Glutamatergic neuron (in vitro differentiated cells): ENCODE data around the gene NR4A1. TPM values are rescaled to one million over a fixed set of nuclear protein-coding genes. Genes with fewer than 3 reads are reported as not detected.

Experiments
- DNase-seq: peaks from one replicate; pipeline ENCODE4 v3.0.0; 2022
- H3K27ac Mint-ChIP-seq: one replicate; pipeline ENCODE4 v1.8.0; 2020; ENCODE audit warnings: mild to moderate bottlenecking, mixed read lengths, inconsistent platforms; ENCODE audit not compliant: unreplicated experiment
- H3K27me3 Mint-ChIP-seq: one replicate; pipeline ENCODE4 v1.8.0; 2020; ENCODE audit warnings: mild to moderate bottlenecking, moderate library complexity, mixed read lengths, inconsistent platforms; ENCODE audit not compliant: unreplicated experiment
- H3K36me3 Mint-ChIP-seq: one replicate; pipeline ENCODE4 v1.8.0; 2020; ENCODE audit warnings: mild to moderate bottlenecking, mixed read lengths, inconsistent platforms; ENCODE audit not compliant: unreplicated experiment
- H3K4me1 Mint-ChIP-seq: one replicate; pipeline ENCODE4 v1.8.0; 2020; ENCODE audit warnings: mild to moderate bottlenecking, low read depth, mixed read lengths, inconsistent platforms; ENCODE audit not compliant: unreplicated experiment
- H3K4me3 Mint-ChIP-seq: one replicate; pipeline ENCODE4 v1.8.0; 2020; ENCODE audit warnings: mild to moderate bottlenecking, mixed read lengths, inconsistent platforms; ENCODE audit not compliant: unreplicated experiment
- H3K9me3 Mint-ChIP-seq: one replicate; pipeline ENCODE4 v1.8.0; 2020; ENCODE audit warnings: mild to moderate bottlenecking, moderate library complexity, mixed read lengths, inconsistent platforms; ENCODE audit not compliant: unreplicated experiment
- CTCF ChIP-seq: fragments of 200-600 bp; sonication (generic); IDR thresholded peaks from one replicate; pipeline ENCODE4 v1.5.0; 2021; ENCODE audit not compliant: partially characterized antibody, unreplicated experiment
- total RNA-seq: library from RNA; stranded (reverse); fragmentation: NEBNext Ultra II Directional; extraction: Animal tissue kit (Norgen Biotek cat#: 25700); gene quantifications from one replicate; pipeline ENCODE4 v1.2.1, GENCODE V29; 2021; ENCODE audit not compliant: unreplicated experiment

Gene NR4A1
- total RNA-seq, 1 donor from 2014 or later = 8.5 TPM

- Mint-ChIP-seq H3K9me3 (peaks cover 5% of the 10 kb centered on the region), H3K27ac (no peak overlapping the region), H3K36me3 (no peaks in the 10 kb centered on the region), H3K4me3 (peak overlapping the region; percentile 63), H3K27me3 (peaks cover 18% of the 10 kb centered on the region), H3K4me1 (peaks cover 6% of the 10 kb centered on the region)
- DNase-seq = no peak
- no peak for TF ChIP-seq CTCF
Observed at GRCh38 chr12:52050116-52050757, 1.0 kb upstream of the NR4A1 start.

DNA sequence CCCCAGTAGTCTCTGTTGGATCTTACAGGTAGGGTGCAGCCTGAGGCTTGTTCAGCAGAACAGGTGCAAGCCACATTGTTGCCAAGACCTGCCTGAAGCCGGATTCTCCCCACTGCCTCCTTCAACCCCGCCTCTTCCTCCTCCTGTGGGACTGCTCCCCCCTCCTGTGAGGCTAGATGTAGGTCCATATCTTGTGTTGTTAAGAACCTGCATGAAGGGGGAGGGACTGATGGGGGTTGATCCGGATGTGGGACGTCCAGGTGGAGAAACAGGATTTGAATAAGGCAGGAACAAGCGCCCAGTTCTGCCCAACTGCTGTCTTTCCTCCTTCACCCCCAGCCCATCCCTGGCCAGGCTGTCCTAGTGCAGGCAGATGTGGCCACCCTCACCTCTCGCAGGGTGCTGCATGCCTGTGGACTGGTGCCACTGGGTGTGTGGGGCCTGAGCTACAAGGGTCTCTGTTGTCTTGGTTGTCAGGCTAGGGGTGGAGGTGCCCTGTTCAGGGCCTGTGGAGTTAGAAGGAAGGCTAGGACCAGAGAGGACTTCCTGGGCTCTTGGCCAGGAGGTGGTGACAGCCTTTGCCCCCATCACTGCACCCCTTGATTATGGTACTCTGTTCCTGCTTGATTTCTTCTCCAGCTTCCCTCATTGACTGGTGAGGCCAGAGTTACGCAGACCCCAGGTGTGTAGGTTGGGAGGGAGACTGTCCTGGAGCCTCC lies 1.4 kb downstream of the NR4A1 start:
- no peak for DNase-seq
- Mint-ChIP-seq H3K27ac (no peak overlapping the region), H3K9me3 (peaks cover 5% of the 10 kb centered on the region), H3K36me3 (no peaks in the 10 kb centered on the region), H3K4me1 (peaks cover 8% of the 10 kb centered on the region), H3K27me3 (peaks cover 15% of the 10 kb centered on the region), H3K4me3 (no peak overlapping the region)
- TF ChIP-seq CTCF = no peak

DNA sequence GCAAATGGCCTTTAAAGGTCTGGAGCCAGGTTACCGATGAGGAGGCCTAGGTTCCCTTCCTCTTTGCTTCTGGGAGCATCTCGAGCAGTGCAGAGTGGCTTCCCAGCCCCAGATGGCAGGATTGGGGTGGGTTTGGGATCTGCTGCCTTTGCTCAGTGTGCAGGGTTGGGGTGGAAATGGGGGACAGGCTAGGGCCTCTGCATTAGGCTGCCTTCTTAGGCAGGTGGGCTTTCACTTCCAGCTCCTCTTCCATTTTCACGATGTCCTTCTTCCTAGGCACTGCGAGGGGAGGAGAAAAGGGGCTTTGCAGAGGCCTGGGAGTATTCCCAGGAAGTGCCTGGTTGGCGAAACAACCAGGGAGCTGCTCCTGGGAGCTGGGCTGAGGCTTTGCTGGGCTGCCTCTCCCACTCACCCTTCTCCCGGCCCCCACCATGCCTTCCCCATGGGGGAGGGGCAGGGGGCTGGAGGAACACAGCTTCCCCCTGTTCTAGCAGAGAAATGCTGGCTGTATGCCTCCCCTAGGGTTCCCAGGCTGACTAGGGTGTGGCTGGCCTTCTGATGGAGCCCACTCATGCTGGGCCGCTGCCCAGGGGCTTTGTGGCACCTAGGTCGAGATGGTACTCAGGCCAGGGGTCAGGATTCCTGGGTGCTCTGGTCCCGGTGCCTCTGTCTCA lies 2.4 kb downstream of the NR4A1 start:
- no peaks in the 10 kb centered on the region for H3K36me3 Mint-ChIP-seq
- peaks cover 10% of the 10 kb centered on the region for H3K4me1 Mint-ChIP-seq
- no peak overlapping the region for H3K4me3 Mint-ChIP-seq
- no peak for TF ChIP-seq CTCF
- no peak for DNase-seq
- peaks cover 5% of the 10 kb centered on the region for H3K9me3 Mint-ChIP-seq
- peaks cover 15% of the 10 kb centered on the region for H3K27me3 Mint-ChIP-seq
- H3K27ac Mint-ChIP-seq = no peak overlapping the region

GRCh38 chr12:52054231-52054832 lies 3.1 kb downstream of the NR4A1 start:
- DNase-seq = no peak
- no peaks in the 10 kb centered on the region for H3K36me3 Mint-ChIP-seq

More at GRCh38 chr12:52054231-52054832, 3.1 kb downstream of the NR4A1 start:
- H3K4me3 Mint-ChIP-seq = no peak overlapping the region
- no peak for TF ChIP-seq CTCF
- peaks cover 12% of the 10 kb centered on the region for H3K27me3 Mint-ChIP-seq
- peaks cover 4% of the 10 kb centered on the region for H3K9me3 Mint-ChIP-seq
- peaks cover 12% of the 10 kb centered on the region for H3K4me1 Mint-ChIP-seq
- no peak overlapping the region for H3K27ac Mint-ChIP-seq
